Stimulated activated naive CD4-positive, alpha-beta T cell treated with Interleukin-2 at 50 U/mL for 16 hours (primary cell): ENCODE data around the gene HINFP.
"Not testable (repeated sequence)": the region's sequence is repeated elsewhere in the genome, so short reads cannot be mapped to it uniquely, and the experiment has no call there.

Experiments used
- DNase-seq: peaks from one replicate; lab custom pipeline; 2025; lab: John Stamatoyannopoulos, UW

The HINFP gene

GRCh38 chr11:119100246-119100970 lies 21.0 kb upstream of the HINFP start:
- DNase-seq, result no peak

DNA sequence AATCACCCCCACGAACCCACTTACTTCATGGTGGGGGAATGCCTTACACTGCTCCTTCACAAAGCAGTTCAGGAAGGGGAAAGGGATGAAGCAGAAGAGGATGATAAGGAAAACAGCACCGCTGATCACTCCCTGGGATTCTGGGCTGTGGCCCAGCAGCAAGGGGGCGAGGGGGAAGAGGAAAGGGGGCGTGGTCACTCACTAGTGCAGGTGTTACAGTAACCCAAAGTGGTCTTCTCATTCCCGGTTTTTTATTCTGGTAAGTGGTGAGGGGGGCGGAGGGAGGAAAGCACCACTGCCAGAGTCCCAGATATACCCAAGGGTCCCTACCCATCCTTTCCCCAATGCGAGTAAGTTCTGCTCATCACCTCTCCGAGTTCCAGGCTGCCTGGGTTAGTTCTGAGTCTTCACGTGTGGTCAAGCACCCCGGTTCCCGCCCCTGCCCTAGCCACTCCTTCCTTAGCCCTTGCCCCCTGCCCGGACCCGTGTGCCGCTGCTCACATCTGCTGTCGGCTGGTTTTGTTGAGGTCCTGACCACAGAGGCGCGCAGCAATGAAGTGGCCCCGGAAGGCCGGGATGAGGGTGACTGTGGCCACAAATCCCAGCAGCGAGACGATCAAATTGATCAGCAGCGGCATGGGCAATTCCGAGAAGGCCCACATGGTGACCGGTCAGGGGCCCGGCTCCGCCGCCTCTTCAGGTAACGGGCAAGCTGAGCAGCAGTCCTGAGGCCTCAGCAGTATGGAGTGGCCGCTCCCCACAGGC lies 20.2 kb upstream of the HINFP start:
- DNase-seq, result no peak

DNA sequence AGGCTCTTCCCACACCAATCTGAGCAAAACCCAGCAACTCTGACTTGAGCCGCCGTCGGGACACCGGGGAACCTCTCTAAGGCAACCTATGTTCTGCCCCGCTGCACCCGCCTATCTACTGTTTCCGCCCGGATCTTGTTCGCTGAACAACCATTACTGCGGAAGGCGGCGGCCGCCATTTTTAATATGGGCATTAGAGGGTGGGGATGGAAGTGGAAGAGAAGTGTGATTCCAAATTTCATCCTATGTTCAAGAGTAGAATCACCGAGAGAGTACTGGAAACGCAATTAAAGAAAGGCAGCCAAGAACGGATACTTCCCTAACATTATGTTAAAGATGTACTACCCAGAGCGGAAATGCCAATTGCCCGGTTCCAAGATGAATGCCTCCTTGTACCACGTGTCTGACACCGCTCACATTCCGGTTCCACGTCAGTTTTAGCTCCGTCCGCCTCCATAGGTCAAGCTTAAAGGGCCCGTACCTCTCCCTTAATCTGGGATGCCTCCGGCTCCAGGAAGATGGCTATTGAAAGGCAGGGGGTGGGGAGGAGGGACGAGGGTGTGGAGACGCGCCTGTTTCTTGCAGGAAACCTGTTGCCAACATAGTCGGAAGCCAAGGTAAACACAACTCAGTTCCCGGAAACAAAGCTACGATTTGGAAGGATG lies 19.5 kb upstream of the HINFP start, which contains the start of gene DPAGT1:
Gene DPAGT1 (minus strand): TSS at position 95 of the 665 bp plus-strand sequence. CDS start 198 bp downstream, outside the sequence.
- peak; percentile 86 for DNase-seq

DNA sequence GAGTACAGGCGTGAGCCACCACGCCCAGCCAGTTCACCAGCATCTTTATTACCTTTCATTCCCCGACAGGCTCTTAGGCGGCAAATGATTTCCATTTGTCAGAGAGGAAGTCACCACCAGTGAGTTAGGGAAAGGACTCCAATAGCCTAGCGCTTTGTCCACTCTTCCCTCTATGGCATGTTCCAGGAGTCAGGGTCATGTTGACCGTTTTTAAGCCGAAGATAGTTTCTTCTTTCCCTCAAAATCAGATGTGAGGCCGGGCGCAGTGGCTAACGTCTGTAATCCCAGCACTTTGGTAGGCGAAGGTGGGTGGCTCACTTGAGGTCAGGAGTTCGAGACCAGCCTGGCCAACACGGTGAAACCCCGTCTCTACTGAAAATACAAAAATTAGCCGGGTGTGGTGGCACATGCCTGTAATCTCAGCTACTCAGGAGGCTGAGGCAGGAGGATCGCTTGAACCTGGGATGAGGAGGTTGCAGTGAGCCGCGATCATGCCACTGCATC lies 18.2 kb upstream of the HINFP start:
- not testable (repeated sequence) for DNase-seq

DNA sequence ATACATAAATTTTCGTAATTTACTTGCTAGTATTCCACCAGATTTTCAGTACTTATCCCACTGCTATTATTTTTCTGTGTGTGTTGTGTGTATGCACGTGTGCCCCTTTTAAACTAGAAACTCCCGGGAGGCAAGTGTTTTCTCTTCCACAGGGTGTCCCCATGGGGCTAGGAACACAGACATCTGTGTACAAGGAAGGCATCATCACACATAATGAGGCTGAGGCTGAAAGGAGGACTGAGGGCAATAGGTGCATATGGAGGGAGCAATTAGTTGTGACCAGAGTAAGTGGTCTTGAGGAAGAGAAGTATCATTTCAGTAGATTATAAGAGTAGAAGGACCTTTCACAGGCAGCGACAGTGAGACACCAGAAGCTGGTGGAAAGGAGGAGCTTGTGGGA lies 17.6 kb upstream of the HINFP start:
- DNase-seq, result no peak

- peak; percentile 90 for DNase-seq
Measured at GRCh38 chr11:119106564-119107537, 14.5 kb upstream of the HINFP start, which contains the start of gene C2CD2L. Gene C2CD2L, plus strand, starts transcription at chr11:119107344. Its CDS starts 398 bp downstream, at chr11:119107742.

GRCh38 chr11:119107538-119108145 lies 13.7 kb upstream of the HINFP start:
- peak; percentile 6 for DNase-seq

- DNase-seq, result peak; percentile 26
Measured at GRCh38 chr11:119108146-119108856, 13.1 kb upstream of the HINFP start.

- DNase-seq, result no peak
Measured at GRCh38 chr11:119108857-119109221, 12.5 kb upstream of the HINFP start.

GRCh38 chr11:119109843-119110242 lies 11.5 kb upstream of the HINFP start:
- DNase-seq, result no peak

DNA sequence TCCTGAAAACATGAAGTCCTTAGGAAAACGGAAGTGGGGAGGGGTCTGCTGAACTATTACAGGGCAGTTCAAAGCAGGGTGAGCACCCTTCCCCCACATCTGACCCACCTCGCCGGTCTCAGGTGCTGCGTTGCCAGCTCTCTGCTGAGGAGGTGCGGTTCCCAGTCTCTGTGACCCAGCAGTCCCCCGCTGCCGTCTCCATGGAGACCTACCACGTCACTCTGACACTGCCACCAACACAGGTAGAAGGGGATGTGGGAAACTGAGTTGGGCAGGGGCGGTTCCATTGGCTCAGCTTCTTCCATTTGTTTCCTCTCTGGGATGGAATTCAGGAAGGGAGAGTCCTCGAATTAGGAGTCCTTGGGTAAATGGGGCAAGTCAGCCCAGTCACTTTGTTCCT lies 10.9 kb upstream of the HINFP start:
- no peak for DNase-seq

GRCh38 chr11:119111361-119111925 lies 9.9 kb upstream of the HINFP start:
- DNase-seq, result no peak

GRCh38 chr11:119112314-119113020 lies 8.9 kb upstream of the HINFP start:
- no peak for DNase-seq

DNA sequence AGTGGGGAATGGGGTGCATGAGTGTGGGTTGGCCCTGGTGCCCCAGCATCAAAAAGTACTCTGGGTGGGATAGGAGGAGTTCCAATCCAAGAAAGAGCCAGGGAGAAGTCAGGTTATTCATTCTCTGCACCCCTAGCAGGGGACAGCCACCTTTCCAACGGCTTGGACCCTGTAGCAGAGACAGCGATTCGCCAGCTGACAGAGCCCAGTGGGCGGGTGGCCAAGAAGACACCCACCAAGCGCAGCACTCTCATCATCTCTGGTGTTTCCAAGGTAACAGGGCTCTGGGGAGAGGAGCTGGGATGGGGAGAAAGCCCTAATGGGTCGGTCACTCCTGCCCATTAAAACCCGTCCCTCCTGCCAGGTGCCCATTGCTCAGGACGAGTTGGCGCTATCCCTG lies 7.7 kb upstream of the HINFP start:
- no peak for DNase-seq

DNA sequence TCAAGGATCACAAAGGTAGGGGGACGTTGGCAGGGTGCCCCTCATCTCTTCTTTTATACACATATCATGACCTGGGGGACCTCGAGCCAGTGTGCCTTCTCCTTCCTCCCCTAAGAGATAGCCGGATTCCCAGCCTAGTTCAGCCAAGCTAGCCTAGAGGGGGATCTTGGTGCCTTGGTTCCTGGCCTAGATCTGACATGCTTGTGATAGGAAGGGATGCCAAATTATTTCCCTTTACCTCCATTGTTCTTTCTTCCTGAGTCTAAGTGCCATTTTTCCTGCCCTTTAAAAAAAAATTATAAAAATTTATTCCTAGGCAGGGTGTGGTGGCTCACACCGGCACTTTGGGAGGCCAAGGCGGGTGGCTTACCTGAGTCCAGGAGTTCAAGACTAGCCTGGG lies 7.0 kb upstream of the HINFP start:
- DNase-seq, result no peak

- peak; percentile 4 for DNase-seq
Measured at GRCh38 chr11:119115484-119116234, 5.7 kb upstream of the HINFP start.

- DNase-seq, result no peak
Measured at GRCh38 chr11:119116235-119116594, 5.2 kb upstream of the HINFP start.

GRCh38 chr11:119116601-119117000 lies 4.8 kb upstream of the HINFP start:
- no peak for DNase-seq
